ENCODE data around the gene EFCAB6. TPM values are rescaled to one million over a fixed set of nuclear protein-coding genes. Genes with fewer than 3 reads are reported as not detected.

The EFCAB6 gene
- total RNA-seq, 4 donors from 2014 or later: 2.0 to 8.4 (median 5.7) TPM

GRCh38 chr22:43796567-43796966, 15.5 kb downstream of the EFCAB6 start:
- no peak overlapping the region for H3K27ac ChIP-seq
- TF ChIP-seq POLR2A (IDR thresholded peaks at IDR 0.05): no peak
- TF ChIP-seq, protein P1, sequence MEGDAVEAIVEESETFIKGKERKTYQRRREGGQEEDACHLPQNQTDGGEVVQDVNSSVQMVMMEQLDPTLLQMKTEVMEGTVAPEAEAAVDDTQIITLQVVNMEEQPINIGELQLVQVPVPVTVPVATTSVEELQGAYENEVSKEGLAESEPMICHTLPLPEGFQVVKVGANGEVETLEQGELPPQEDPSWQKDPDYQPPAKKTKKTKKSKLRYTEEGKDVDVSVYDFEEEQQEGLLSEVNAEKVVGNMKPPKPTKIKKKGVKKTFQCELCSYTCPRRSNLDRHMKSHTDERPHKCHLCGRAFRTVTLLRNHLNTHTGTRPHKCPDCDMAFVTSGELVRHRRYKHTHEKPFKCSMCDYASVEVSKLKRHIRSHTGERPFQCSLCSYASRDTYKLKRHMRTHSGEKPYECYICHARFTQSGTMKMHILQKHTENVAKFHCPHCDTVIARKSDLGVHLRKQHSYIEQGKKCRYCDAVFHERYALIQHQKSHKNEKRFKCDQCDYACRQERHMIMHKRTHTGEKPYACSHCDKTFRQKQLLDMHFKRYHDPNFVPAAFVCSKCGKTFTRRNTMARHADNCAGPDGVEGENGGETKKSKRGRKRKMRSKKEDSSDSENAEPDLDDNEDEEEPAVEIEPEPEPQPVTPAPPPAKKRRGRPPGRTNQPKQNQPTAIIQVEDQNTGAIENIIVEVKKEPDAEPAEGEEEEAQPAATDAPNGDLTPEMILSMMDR (IDR thresholded peaks at IDR 0.05): peak in 3 of 4 experiments; percentile 35 to 45 (median 35)
- intact Hi-C loops (cut with DNase I; ENCODE audit: low total_unique reads): no loop called here
- no peaks in the 10 kb centered on the region for H3K4me1 ChIP-seq
- no peak overlapping the region for H3K4me3 ChIP-seq
- no peaks in the 10 kb centered on the region for H3K36me3 ChIP-seq
- H3K9me3 ChIP-seq: peaks cover 0 to 10% of the 10 kb centered on the region in 2 donors
- DNase-seq: no peak
- H3K27me3 ChIP-seq: no peaks in the 10 kb centered on the region

- no peak overlapping the region for H3K4me3 ChIP-seq
- no peaks in the 10 kb centered on the region for H3K4me1 ChIP-seq
- no peaks in the 10 kb centered on the region for H3K36me3 ChIP-seq
- intact Hi-C loops (cut with DNase I; ENCODE audit: low total_unique reads): no loop called here
- H3K27me3 ChIP-seq: no peaks in the 10 kb centered on the region
- no peaks in the 10 kb centered on the region for H3K9me3 ChIP-seq
- no peak for DNase-seq
- no peak overlapping the region for H3K27ac ChIP-seq
- no peak for TF ChIP-seq POLR2A (IDR thresholded peaks at IDR 0.05)
- TF ChIP-seq, protein P1 (IDR thresholded peaks at IDR 0.05): no peak
These were observed 16.8 kb downstream of the EFCAB6 start for GRCh38 chr22:43795320-43795719.

DNA sequence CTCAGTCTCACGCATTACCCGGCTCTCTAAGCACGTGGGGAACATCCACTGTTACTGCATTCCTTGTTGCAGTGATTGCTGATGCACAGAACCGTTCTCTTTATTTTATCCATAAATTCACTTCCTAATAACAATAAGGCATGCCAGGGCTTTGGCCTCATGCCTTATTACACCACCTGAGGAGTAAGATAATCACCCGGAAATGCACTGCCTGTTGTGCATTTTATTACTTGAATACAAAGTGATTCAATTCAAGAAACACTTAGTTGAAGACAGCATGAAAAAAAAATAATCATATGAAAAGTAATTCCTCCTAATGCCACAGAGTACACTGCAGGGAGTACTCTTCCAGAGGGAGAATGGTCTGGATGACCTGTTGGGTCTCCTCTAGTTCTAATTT, 19.2 kb downstream of the EFCAB6 start:
- no peaks in the 10 kb centered on the region for H3K4me1 ChIP-seq
- H3K4me3 ChIP-seq: no peak overlapping the region
- no peaks in the 10 kb centered on the region for H3K36me3 ChIP-seq
- no peak for DNase-seq
- TF ChIP-seq POLR2A (IDR thresholded peaks at IDR 0.05): no peak
- TF ChIP-seq, protein P1 (IDR thresholded peaks at IDR 0.05): no peak
- no peaks in the 10 kb centered on the region for H3K27me3 ChIP-seq
- no peaks in the 10 kb centered on the region for H3K9me3 ChIP-seq
- no peak overlapping the region for H3K27ac ChIP-seq
- intact Hi-C loops (cut with DNase I; ENCODE audit: low total_unique reads): no loop called here

DNA sequence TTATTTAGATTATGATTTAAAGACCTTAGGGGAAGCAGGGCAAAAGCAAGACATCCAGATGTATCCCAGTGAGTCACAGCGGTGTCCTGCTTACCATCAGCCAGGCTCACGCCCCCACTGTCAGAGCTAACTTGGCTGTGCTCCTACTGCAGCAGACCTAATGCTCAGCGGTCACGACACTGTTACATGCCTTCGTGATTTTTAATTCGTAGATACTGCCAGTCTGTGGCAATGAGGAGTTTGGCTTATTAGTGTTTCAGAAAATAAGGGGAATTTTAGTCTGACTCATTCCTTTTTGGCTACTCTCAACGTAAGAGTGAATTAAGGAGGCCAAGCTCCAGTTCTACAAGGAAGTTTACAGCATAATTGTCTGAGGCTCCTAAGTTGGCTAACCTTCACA, 22.7 kb downstream of the EFCAB6 start:
- peak overlapping the region in 1 of 2 donors; percentile 38 for H3K27ac ChIP-seq
- no peak overlapping the region for H3K4me3 ChIP-seq
- DNase-seq: peak; percentile 78 to 81
- intact Hi-C loops (cut with DNase I; ENCODE audit: low total_unique reads): no loop called here
- H3K27me3 ChIP-seq: no peaks in the 10 kb centered on the region
- H3K36me3 ChIP-seq: no peaks in the 10 kb centered on the region
- no peaks in the 10 kb centered on the region for H3K9me3 ChIP-seq
- no peak for TF ChIP-seq POLR2A (IDR thresholded peaks at IDR 0.05)
- TF ChIP-seq, protein P1 (IDR thresholded peaks at IDR 0.05): no peak
- no peaks in the 10 kb centered on the region for H3K4me1 ChIP-seq

DNA sequence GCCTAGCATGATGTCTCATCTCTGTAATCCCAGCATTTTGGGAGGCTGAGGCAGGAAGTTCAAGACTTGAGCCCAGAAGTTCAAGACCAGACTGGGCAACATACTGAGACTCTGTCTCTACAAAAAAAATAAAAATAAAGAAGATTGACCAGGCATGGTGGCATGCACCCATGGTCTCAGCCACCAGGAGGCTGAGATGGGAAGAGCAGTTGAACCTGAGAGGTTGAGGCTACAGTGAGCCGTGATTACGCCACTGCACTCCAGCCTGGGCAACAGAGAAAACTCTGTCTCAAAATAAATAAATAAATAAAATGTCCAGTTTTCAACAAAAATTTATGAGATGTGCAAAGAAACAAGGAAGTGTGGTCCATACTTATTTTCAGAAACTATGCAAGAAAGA, 28.3 kb downstream of the EFCAB6 start:
- Histone ChIP-seq H3K4me1 (no peaks in the 10 kb centered on the region), H3K27ac (no peak overlapping the region), H3K36me3 (no peaks in the 10 kb centered on the region), H3K9me3 (no peaks in the 10 kb centered on the region), H3K27me3 (no peaks in the 10 kb centered on the region), H3K4me3 (no peak overlapping the region)
- intact Hi-C loops (cut with DNase I; ENCODE audit: low total_unique reads): no loop called here
- DNase-seq: no peak
- TF ChIP-seq POLR2A (IDR thresholded peaks at IDR 0.05): no peak
- TF ChIP-seq, protein P1 (IDR thresholded peaks at IDR 0.05): no peak
